Neural cell (in vitro differentiated cells): ENCODE data around the gene CLEC20A. TPM values are rescaled to one million over a fixed set of nuclear protein-coding genes. Genes with fewer than 3 reads are reported as not detected.

Experiments
- H2AFZ ChIP-seq: fragments of 200-600, 300-800 bp; sonication (generic), shearing (Covaris generic); 2 replicates; pipeline ENCODE4 v1.6.0; 2014; ENCODE audit warnings: low read depth, mild to moderate bottlenecking, antibody characterized with exemption, low read length, moderate library complexity
- H3F3A ChIP-seq: fragments of 200-600 bp; shearing (Covaris generic); 2 replicates; pipeline ENCODE4 v1.6.1; 2016; ENCODE audit warnings: mild to moderate bottlenecking, moderate library complexity, mixed read lengths, antibody characterized with exemption, low read length; ENCODE audit not compliant: insufficient read depth, poor library complexity, severe bottlenecking
- H3K27ac ChIP-seq: fragments of 200-600, 300-800 bp; sonication (generic), shearing (Covaris generic); 2 replicates; pipeline ENCODE4 v1.5.1; 2014; ENCODE audit warnings: mild to moderate bottlenecking, low read length, moderate library complexity
- H3K27me3 ChIP-seq: fragments of 300-800, 200-600 bp; sonication (generic), shearing (Covaris generic); 2 replicates; pipeline ENCODE4 v1.6.0; 2014; ENCODE audit warnings: mild to moderate bottlenecking, low read depth, low read length, moderate library complexity; ENCODE audit not compliant: insufficient read depth
- H3K36me3 ChIP-seq: fragments of 300-800, 200-600 bp; sonication (generic), shearing (Covaris generic); 2 replicates; pipeline ENCODE4 v1.5.1; 2014; ENCODE audit warnings: mild to moderate bottlenecking, antibody characterized with exemption, low read length, moderate library complexity; ENCODE audit not compliant: insufficient read depth
- H3K4me2 ChIP-seq: fragments of 300-800, 200-600 bp; sonication (generic), shearing (Covaris generic); 2 replicates; pipeline ENCODE4 v1.6.0; 2014; ENCODE audit warnings: mild to moderate bottlenecking, low read length
- H3K4me3 ChIP-seq: fragments of 300-800, 200-600 bp; sonication (generic), shearing (Covaris generic); 2 replicates; pipeline ENCODE4 v1.5.1; 2014; ENCODE audit warnings: mild to moderate bottlenecking, low read length, moderate library complexity
- H3K79me2 ChIP-seq: fragments of 200-600 bp; shearing (Covaris generic); replicated peaks from 2 replicates; pipeline ENCODE4 v1.6.0; 2014; ENCODE audit warnings: mild to moderate bottlenecking, low read length, moderate library complexity; ENCODE audit not compliant: insufficient read depth
- H3K9ac ChIP-seq: fragments of 300-800, 200-600 bp; sonication (generic), shearing (Covaris generic); 2 replicates; pipeline ENCODE4 v1.6.1; 2016; ENCODE audit warnings: mild to moderate bottlenecking, low read length, mixed read lengths
- H3K9me2 ChIP-seq: fragments of 200-600 bp; shearing (Covaris generic); 2 replicates; pipeline ENCODE4 v1.6.1; 2016; ENCODE audit warnings: mild to moderate bottlenecking, low read length, mixed read lengths; ENCODE audit not compliant: insufficient read depth
- H3K9me3 ChIP-seq: fragments of 200-600, 300-800 bp; sonication (generic), shearing (Covaris generic); 2 replicates; pipeline ENCODE4 v1.6.1; 2016; ENCODE audit warnings: mild to moderate bottlenecking, mixed run types, low read length, moderate library complexity, mixed read lengths
- H4K20me1 ChIP-seq: fragments of 200-600 bp; shearing (Covaris generic); 2 replicates; pipeline ENCODE4 v1.6.1; 2016; ENCODE audit warnings: mild to moderate bottlenecking, mixed run types; ENCODE audit not compliant: insufficient read depth
- CTCF ChIP-seq: fragments of 450-650 bp; IDR thresholded peaks from 2 replicates; pipeline ENCODE4 v1.5.1; 2014; ENCODE audit warnings: antibody characterized with exemption, mild to moderate bottlenecking, moderate library complexity; ENCODE audit not compliant: poor library complexity, severe bottlenecking
- EP300 ChIP-seq: fragments of 450-650 bp; conservative IDR thresholded peaks from 2 replicates; pipeline ENCODE4 v1.6.1; 2014; ENCODE audit warnings: antibody characterized with exemption, mild to moderate bottlenecking, moderate library complexity; ENCODE audit not compliant: poor library complexity, severe bottlenecking
- EZH2 ChIP-seq: fragments of 200-600, 300-800 bp; shearing (Covaris generic), sonication (generic); IDR thresholded peaks from 2 replicates; pipeline ENCODE4 v1.6.1; 2014; ENCODE audit warnings: antibody characterized with exemption, low read length, borderline replicate concordance, mild to moderate bottlenecking; ENCODE audit not compliant: insufficient read depth, poor library complexity, severe bottlenecking
- MXI1 ChIP-seq: fragments of 450-650 bp; conservative IDR thresholded peaks from 2 replicates; pipeline ENCODE4 v1.6.1; 2014; ENCODE audit warnings: antibody characterized with exemption, mild to moderate bottlenecking; ENCODE audit not compliant: poor library complexity, severe bottlenecking
- POLR2AphosphoS5 ChIP-seq: IDR thresholded peaks from 2 replicates; pipeline ENCODE4 v1.6.1; 2012
- RAD21 ChIP-seq: fragments of 450-650 bp; conservative IDR thresholded peaks from 2 replicates; pipeline ENCODE4 v1.6.1; 2014; ENCODE audit warnings: antibody characterized with exemption, mild to moderate bottlenecking, moderate library complexity
- REST ChIP-seq: IDR thresholded peaks from 2 replicates; pipeline ENCODE4 v1.6.1; 2012; ENCODE audit warnings: borderline replicate concordance
- SMC3 ChIP-seq: fragments of 450-650 bp; conservative IDR thresholded peaks from 2 replicates; pipeline ENCODE4 v1.6.1; 2014; ENCODE audit warnings: antibody characterized with exemption, mild to moderate bottlenecking, moderate library complexity; ENCODE audit not compliant: poor library complexity
- TAF1 ChIP-seq: IDR thresholded peaks from 2 replicates; pipeline ENCODE4 v1.6.1; 2012; ENCODE audit warnings: low read depth
- polyA plus RNA-seq: library from polyadenylated mRNA; depleted of rRNA; stranded (reverse); fragments of >200 nt; gene quantifications from 2 replicates; pipeline ENCODE4 v1.2.3, GENCODE V29; 2014

CLEC20A gene
- polyA plus RNA-seq, 1 donor from 2014 or later, result 0.78 TPM

DNA sequence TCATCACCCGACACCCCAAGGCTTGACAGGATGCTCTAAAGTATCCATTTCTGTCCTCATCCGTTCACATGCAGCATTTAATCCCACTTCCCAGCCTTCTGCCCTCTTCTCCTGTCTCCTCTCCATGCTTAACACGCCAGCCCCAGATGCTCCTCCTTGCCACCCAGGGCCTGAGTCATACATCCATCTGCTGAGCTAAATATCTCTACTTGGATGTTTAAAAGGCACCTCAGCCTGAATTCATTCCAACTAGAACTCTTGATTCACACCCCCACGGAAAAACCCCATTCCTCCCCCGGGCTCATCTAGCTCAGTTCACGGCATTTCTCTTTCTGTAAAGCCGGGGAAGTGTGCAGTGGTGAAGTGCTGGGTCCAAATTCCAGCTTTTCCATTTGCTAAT, 43.9 kb upstream of the CLEC20A start:
- Histone ChIP-seq H3K9me3 (no peaks in the 10 kb centered on the region), H2AFZ (no peak overlapping the region), H3F3A (no peaks in the 10 kb centered on the region), H3K4me3 (no peak overlapping the region), H3K9me2 (no peaks in the 10 kb centered on the region), H3K79me2 (no peaks in the 10 kb centered on the region), H3K4me2 (no peak overlapping the region), H3K9ac (no peak overlapping the region), H3K27ac (no peak overlapping the region), H3K36me3 (no peaks in the 10 kb centered on the region), H4K20me1 (no peaks in the 10 kb centered on the region), H3K27me3 (no peaks in the 10 kb centered on the region)
- TF ChIP-seq REST (no peak), RAD21 (no peak), TAF1 (no peak), CTCF (no peak), POLR2AphosphoS5 (no peak), EZH2 (no peak), MXI1 (no peak), EP300 (no peak), SMC3 (no peak)

GRCh38 chr1:178540204-178540603, 43.4 kb upstream of the CLEC20A start:
- no peak overlapping the region for H2AFZ ChIP-seq
- no peak overlapping the region for H3K9ac ChIP-seq
- H3K79me2 ChIP-seq, result no peaks in the 10 kb centered on the region
- H3K9me3 ChIP-seq, result no peaks in the 10 kb centered on the region
- no peak overlapping the region for H3K27ac ChIP-seq
- no peaks in the 10 kb centered on the region for H3K27me3 ChIP-seq
- TF ChIP-seq REST (no peak), EZH2 (no peak), POLR2AphosphoS5 (no peak), SMC3 (no peak)
- H3K4me2 ChIP-seq, result no peak overlapping the region
- no peaks in the 10 kb centered on the region for H4K20me1 ChIP-seq
- H3K9me2 ChIP-seq, result no peaks in the 10 kb centered on the region
- no peaks in the 10 kb centered on the region for H3F3A ChIP-seq
- no peak overlapping the region for H3K4me3 ChIP-seq
- H3K36me3 ChIP-seq, result no peaks in the 10 kb centered on the region
